Fibroblast of lung (primary cell): ENCODE measurements around the gene CLSTN2. TPM values are rescaled to one million over a fixed set of nuclear protein-coding genes. Genes with fewer than 3 reads are reported as not detected.

Source experiments
- DNase-seq, 2 donors: peaks; one replicate each; pipeline versions ENCODE4 v3.0.0 to v3.0.0-alpha.2; 2010; ENCODE audit warnings: low read depth in 2 of 2
- H2AFZ ChIP-seq: 2 replicates; pipeline ENCODE4 v1.5.1; 2012; ENCODE audit warnings: low read length, control low read depth, inconsistent platforms
- H3K27ac ChIP-seq: 2 replicates; pipeline ENCODE4 v1.5.1; 2011; ENCODE audit warnings: low read length, control low read depth; ENCODE audit not compliant: insufficient read depth
- H3K27me3 ChIP-seq: 2 replicates; pipeline ENCODE4 v1.5.1; 2011; ENCODE audit warnings: mild to moderate bottlenecking, low read length; ENCODE audit not compliant: control insufficient read depth, insufficient read depth
- H3K36me3 ChIP-seq: 2 replicates; pipeline ENCODE4 v1.5.1; 2011; ENCODE audit warnings: low read length; ENCODE audit not compliant: control insufficient read depth, insufficient read depth
- H3K4me1 ChIP-seq: 2 replicates; pipeline ENCODE4 v1.5.1; 2011; ENCODE audit warnings: low read length; ENCODE audit not compliant: control insufficient read depth, insufficient read depth; ENCODE audit errors: extremely low read depth
- H3K4me2 ChIP-seq: 2 replicates; pipeline ENCODE4 v1.5.1; 2011; ENCODE audit warnings: low read length, control low read depth; ENCODE audit not compliant: insufficient read depth; ENCODE audit errors: extremely low read depth
- H3K4me3 ChIP-seq, 4 experiments: fragments of 200-600 bp in 1 of 4; sonication (generic) in 1 of 4; replicated peaks in 1 of 4; 2 replicates each; pipeline ENCODE4 v1.5.1; 2011 to 2016; ENCODE audit warnings: low read length in 4 of 4, low read depth in 3 of 4, mild to moderate bottlenecking in 3 of 4, control low read depth in 2 of 4, inconsistent platforms in 1 of 4, mixed read lengths in 1 of 4; ENCODE audit not compliant: insufficient read depth in 1 of 4; ENCODE audit errors: control extremely low read depth in 1 of 4
- H3K79me2 ChIP-seq: 2 replicates; pipeline ENCODE4 v1.5.1; 2012; ENCODE audit warnings: mild to moderate bottlenecking, low read length, inconsistent platforms; ENCODE audit not compliant: control insufficient read depth, insufficient read depth
- H3K9ac ChIP-seq: 2 replicates; pipeline ENCODE4 v1.5.1; 2011; ENCODE audit warnings: mild to moderate bottlenecking, low read length, control low read depth; ENCODE audit not compliant: insufficient read depth
- H3K9me3 ChIP-seq: 2 replicates; pipeline ENCODE4 v1.5.1; 2012; ENCODE audit warnings: low read depth, low read length; ENCODE audit not compliant: control insufficient read depth, insufficient read depth
- H4K20me1 ChIP-seq: 2 replicates; pipeline ENCODE4 v1.5.1; 2011; ENCODE audit warnings: low read length; ENCODE audit not compliant: control insufficient read depth, insufficient read depth; ENCODE audit errors: extremely low read depth
- EZH2 ChIP-seq: IDR thresholded peaks from 2 replicates; pipeline ENCODE4 v1.5.1; 2012; ENCODE audit warnings: low read length, control low read depth, mild to moderate bottlenecking; ENCODE audit errors: missing control alignments
- polyA plus RNA-seq, 2 donors: library from polyadenylated mRNA; depleted of rRNA in 1 of 2; stranded (reverse) in 1 of 2; unstranded in 1 of 2; fragments of >200 nt; gene quantifications; 2 replicates each; pipeline ENCODE4 v1.2.1, GENCODE V29; 2011 to 2012; ENCODE audit warnings: missing spikeins in 1 of 2
- total RNA-seq: library from RNA; depleted of rRNA; stranded (reverse); fragments of >200 nt; gene quantifications from 2 replicates; pipeline ENCODE4 v1.2.1, GENCODE V29; 2014
- TF ChIP-seq, protein P1 (sequence below), 2 donors: IDR thresholded peaks in 1 of 2; conservative IDR thresholded peaks in 1 of 2; 1 replicate in 1 of 2; 2 replicates in 1 of 2; pipeline ENCODE4 v1.5.1; 2011 to 2012; ENCODE audit warnings: low read length in 2 of 2, control low read depth in 1 of 2, inconsistent platforms in 1 of 2, low read depth in 1 of 2, mild to moderate bottlenecking in 1 of 2

The CLSTN2 gene
- total and polyA plus RNA-seq, 2 donors (not counting 1 experiment from before 2014, with no cell fraction given), result under 0.01 to 1.3 TPM

DNA sequence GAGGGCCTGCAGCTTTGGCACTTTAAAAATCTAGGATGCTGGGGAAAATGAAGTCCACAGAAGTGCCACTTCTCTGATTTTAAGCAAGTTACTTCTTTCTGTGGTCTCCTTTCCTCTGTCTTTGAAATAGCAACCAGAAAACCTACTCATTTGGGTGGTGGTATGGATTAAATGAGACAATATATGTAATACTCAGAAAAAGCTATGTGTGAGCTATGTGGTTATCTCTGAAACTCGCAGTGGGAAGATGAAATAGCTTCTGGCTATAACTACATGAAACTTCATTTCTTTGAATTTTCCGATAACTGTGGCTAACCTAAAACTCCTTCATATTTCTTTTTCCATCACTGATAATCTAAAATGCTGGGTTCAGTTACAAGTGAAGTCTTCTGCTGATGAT, 368.9 kb downstream of the CLSTN2 start:
- Histone ChIP-seq H3K27ac (no peak overlapping the region), H3K9ac (no peak overlapping the region), H3K27me3 (no peaks in the 10 kb centered on the region), H3K4me2 (no peak overlapping the region), H3K36me3 (no peaks in the 10 kb centered on the region), H3K9me3 (no peaks in the 10 kb centered on the region), H3K4me1 (no peaks in the 10 kb centered on the region), H3K79me2 (no peaks in the 10 kb centered on the region), H4K20me1 (no peaks in the 10 kb centered on the region), H3K4me3 (no peak overlapping the region), H2AFZ (no peak overlapping the region)
- DNase-seq, result no peak
- TF ChIP-seq, protein P1, sequence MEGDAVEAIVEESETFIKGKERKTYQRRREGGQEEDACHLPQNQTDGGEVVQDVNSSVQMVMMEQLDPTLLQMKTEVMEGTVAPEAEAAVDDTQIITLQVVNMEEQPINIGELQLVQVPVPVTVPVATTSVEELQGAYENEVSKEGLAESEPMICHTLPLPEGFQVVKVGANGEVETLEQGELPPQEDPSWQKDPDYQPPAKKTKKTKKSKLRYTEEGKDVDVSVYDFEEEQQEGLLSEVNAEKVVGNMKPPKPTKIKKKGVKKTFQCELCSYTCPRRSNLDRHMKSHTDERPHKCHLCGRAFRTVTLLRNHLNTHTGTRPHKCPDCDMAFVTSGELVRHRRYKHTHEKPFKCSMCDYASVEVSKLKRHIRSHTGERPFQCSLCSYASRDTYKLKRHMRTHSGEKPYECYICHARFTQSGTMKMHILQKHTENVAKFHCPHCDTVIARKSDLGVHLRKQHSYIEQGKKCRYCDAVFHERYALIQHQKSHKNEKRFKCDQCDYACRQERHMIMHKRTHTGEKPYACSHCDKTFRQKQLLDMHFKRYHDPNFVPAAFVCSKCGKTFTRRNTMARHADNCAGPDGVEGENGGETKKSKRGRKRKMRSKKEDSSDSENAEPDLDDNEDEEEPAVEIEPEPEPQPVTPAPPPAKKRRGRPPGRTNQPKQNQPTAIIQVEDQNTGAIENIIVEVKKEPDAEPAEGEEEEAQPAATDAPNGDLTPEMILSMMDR (conservative IDR thresholded peaks at IDR 0.05 in 1 of 2, IDR thresholded peaks at IDR 0.05 in 1 of 2; ENCODE audit: low read depth in 1 of 2, low read length in 2 of 2), result no peak
- no peak for TF ChIP-seq EZH2

DNA sequence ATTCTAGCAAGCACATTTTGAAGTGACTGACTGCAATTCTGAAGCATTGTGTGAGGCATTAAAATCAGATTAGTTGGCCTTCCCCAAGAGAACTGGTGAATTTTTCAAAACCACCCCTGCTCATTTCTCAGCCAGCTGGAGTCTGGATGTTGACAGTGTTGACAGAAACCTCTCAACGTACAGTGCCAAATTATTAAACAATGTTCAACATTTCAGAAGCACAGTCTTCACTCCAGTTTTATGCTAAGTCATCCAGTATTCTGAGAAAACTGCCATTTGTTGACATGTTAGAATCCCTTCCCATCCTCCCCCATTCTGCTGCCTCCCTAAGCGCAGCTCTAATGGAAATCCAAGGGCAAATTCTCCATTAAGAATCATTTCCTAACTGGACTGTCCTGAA, 373.6 kb downstream of the CLSTN2 start:
- Histone ChIP-seq H4K20me1 (no peaks in the 10 kb centered on the region), H2AFZ (no peak overlapping the region), H3K36me3 (no peaks in the 10 kb centered on the region), H3K27me3 (no peaks in the 10 kb centered on the region), H3K27ac (no peak overlapping the region), H3K79me2 (no peaks in the 10 kb centered on the region), H3K9ac (no peak overlapping the region), H3K9me3 (no peaks in the 10 kb centered on the region), H3K4me2 (no peak overlapping the region), H3K4me1 (no peaks in the 10 kb centered on the region), H3K4me3 (no peak overlapping the region)
- no peak for DNase-seq
- no peak for TF ChIP-seq EZH2
- TF ChIP-seq, protein P1 (conservative IDR thresholded peaks at IDR 0.05 in 1 of 2, IDR thresholded peaks at IDR 0.05 in 1 of 2; ENCODE audit: low read depth in 1 of 2, low read length in 2 of 2), result no peak

GRCh38 chr3:140311428-140311827, 376.4 kb downstream of the CLSTN2 start:
- TF ChIP-seq EZH2, result no peak
- TF ChIP-seq, protein P1 (conservative IDR thresholded peaks at IDR 0.05 in 1 of 2, IDR thresholded peaks at IDR 0.05 in 1 of 2; ENCODE audit: low read depth in 1 of 2, low read length in 2 of 2), result no peak
- H3K4me1 ChIP-seq, result no peaks in the 10 kb centered on the region
- DNase-seq, result no peak
- no peaks in the 10 kb centered on the region for H3K9me3 ChIP-seq
- no peaks in the 10 kb centered on the region for H4K20me1 ChIP-seq
- H3K27me3 ChIP-seq, result no peaks in the 10 kb centered on the region
- H3K4me3 ChIP-seq, result no peak overlapping the region
- H2AFZ ChIP-seq, result no peak overlapping the region
- H3K4me2 ChIP-seq, result no peak overlapping the region
- H3K9ac ChIP-seq, result no peak overlapping the region
- H3K79me2 ChIP-seq, result no peaks in the 10 kb centered on the region
- H3K27ac ChIP-seq, result no peak overlapping the region
- no peaks in the 10 kb centered on the region for H3K36me3 ChIP-seq
